Measurements from ENCODE around the gene DUS2.

Gene DUS2

DNA sequence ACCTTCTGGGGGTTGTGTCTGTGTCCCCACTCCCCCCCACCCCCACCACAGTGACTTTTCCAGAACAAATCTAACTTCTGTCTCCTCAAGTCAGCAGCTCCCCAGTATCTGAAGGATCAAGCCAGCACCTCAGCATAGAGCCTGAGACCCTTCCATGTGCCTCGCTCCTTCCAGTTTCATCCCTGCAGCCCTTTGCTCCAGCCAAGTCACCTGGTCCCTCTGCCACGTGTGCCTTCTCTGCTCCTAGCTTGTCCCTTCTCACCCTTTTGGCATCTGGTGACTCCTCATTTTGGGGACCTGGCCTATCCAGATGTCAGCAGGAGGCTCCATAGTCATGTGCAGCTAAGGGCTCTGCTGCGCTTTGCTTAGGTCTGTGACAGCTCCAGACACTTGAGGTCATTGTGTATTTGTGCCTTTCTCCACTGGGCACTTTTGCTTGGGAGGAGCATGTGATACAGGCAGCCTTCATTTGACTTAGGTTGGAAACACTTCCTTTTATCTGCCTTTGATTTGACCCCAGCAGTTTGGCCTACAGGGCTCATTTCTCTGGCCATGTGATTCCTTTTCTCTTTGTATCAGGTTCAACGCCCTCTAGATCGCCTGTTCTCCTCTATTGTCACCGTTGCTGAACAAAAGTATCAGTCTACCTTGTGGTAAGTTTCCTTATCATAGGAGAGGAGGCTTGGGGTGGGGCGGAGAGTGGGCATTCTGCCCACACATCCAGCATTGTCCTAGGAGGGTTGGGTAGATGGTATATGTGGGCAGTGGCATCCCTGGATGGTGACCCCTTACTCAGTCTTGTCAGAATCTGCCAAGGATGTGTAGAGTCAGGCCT lies 55.0 kb downstream of the DUS2 start:
- no peak for DNase-seq (ENCODE audit: low spot score)

DNA sequence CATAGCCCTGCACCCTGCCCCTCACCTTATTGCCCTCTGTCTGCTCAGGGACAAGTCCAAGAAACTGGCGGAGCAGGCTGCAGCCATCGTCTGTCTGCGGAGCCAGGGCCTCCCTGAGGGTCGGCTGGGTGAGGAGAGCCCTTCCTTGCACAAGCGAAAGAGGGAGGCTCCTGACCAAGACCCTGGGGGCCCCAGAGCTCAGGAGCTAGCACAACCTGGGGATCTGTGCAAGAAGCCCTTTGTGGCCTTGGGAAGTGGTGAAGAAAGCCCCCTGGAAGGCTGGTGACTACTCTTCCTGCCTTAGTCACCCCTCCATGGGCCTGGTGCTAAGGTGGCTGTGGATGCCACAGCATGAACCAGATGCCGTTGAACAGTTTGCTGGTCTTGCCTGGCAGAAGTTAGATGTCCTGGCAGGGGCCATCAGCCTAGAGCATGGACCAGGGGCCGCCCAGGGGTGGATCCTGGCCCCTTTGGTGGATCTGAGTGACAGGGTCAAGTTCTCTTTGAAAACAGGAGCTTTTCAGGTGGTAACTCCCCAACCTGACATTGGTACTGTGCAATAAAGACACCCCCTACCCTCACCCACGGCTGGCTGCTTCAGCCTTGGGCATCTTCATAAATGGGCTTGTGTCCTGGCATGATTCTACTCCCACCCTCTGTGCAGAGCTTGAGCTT lies 55.8 kb downstream of the DUS2 start:
- DNase-seq (ENCODE audit: low spot score) = no peak

DNA sequence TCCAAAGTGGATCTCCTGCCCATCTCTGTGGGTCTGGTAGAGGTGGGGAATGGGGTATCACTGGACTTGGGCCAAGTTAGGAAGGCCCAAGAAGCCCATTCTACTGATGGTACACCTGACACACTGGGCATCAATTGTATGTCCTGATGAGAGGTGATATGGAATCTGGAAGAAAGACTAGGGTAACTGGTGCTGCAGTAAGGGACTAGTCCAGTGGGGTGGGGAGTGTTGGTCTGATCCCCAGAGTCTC lies 56.2 kb downstream of the DUS2 start:
- no peak for DNase-seq (ENCODE audit: low spot score)

DNA sequence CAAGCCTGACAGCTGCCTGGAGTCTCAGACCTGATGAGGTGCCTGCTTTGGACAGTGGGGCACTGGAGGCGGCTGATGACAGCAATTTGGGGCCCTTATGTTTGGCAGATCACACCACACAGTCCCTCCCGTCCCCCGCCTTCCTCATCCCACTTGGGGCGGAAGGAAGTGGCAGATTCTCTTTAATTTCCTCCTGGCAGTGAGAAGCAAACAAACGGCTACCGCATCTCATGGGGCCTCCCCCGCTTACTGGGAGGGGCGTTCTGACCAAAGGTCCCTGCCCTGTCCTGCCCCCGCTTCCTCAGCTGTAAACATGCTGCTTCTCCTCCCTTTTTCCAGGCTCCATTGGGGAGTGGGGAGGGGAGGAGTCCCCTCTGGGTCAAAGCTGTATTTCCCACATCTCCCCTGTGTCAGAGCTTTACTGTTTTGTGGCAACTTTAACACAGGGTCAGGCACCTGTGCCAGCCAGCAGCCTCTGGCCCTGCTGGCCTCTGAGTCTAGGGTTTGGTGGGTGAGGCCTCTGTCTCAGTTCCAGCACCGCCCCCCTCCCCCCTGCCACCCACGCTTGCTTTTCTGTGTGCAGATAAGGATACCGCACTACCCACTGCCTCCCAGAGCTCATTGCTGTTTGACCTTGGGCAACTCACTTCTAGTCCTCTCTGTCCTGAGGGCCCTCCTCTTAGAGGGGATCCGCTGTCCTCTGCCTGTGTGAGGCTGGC lies 56.7 kb downstream of the DUS2 start:
- no peak for DNase-seq (ENCODE audit: low spot score)

DNA sequence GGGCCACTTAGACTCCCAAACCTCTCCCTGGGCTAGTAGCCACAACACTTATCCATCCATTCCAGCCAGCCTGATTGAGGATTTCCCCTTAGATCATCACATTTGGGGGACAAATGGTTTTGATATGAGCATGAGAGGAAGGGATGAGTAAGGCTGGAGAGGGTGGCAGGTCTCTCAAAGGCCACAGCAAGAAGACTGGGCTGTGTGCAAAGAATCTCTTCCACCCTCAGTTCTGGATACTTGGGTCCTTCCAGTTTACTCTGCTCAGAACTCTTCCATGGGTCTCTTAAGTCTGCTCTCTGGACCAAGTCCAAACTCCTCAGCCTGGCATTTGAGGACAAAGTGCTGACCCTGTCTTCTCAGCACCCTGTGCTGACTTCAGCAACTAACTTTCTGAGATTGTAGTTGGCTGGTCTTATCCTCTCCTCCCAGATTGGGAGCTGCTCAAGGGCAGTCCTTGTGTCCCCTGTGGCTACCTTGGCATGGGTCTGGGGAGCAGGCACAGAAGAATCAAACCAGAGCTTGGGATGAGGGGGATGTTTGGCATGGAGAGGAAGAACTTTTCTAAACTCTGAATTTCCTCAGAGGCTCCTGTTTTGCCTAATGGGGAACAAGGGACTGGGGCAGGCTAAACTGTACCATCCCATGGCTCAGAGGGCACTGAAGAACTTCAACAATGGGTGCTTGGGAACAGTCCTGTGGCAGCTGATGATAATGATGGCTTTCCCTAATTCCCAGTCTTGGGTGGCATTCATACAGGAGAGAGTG lies 59.0 kb downstream of the DUS2 start:
- DNase-seq (ENCODE audit: low spot score) = no peak

DNA sequence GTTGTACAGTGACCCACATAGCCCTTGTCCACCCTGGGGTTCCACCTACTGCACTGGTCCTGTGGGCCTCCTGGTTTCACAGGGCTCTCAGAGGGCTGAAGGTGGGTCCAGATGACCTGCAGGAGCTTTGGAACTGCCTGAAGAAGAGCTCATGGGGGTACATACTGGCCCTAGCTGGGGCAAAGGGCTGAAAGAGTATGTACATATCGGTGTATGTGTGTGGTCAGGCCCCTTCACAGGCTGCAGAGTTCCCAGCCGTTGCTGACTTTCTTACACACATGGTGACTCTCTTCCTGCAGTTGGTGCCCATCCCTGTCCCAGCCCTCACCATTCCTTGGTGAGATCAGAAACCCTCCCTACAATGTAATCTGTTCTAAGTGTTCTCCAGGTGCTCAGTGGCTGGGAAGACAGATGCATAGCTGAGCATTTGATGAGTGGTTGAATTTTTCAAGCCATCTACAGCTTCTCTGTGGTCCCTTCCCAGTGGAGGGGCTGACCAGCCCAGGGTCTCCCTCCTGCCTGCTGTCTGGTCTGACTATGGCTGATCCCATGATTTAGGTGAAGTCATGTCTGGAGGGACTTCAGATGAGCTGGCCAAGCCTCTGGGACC lies 59.6 kb downstream of the DUS2 start:
- DNase-seq (ENCODE audit: low spot score) = no peak

DNA sequence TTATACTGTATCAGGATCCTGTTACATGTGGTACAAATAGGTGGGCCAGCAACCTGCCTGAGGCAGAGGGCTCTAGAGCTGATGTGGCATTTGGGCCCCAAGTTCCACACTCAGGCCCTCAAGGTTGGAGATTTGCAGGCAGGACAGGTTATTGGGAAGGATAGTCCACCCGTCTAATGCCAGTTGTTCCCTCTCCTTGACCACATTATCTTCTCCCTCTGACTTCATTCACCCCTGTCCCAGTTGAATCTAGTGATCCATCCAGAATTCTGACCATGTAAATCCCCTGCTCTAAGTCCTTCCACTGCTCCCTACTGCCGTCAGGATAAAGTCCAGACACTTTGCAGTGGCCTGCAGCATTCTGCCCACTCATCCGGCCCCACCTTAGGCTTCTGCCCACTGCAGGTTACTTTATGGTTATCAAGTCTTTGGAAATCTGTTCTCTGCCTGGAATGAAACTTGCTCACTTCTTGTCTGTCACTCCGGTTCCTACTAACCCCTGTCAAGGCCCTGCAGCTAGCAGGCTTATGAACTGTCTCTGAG lies 60.2 kb downstream of the DUS2 start:
- no peak for DNase-seq (ENCODE audit: low spot score)

DNA sequence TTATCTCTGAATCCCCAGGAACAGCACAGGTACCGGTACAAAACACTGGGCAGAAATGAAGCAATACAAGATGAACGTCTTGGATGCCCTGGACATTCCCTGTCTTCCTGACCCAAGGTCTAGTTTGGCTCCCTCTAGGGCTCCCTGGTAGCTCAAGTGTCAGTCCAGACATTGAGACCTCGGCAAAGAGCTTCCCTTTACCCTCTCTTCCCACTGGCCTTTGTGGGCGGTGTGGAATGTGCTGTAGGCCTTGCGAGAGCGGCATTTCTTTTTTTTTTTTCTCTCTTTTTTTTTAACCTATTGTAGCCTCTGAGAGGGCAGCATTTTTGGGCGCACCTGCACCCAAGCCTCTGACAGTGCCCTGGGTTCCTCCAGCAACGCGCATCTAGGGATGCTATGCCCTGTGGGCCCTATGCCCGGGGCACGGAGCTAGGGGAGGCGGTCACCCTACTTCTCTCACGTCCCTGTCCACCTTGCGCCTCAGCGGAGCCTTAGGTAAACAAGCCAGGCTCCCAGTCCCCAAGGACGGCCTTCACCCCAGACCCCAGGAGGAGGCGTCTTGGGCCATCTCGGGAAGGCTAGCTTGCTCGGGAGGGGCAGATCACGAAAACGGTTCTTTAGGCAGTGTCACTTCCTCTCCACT lies 60.9 kb downstream of the DUS2 start:
- no peak for DNase-seq (ENCODE audit: low spot score)

DNA sequence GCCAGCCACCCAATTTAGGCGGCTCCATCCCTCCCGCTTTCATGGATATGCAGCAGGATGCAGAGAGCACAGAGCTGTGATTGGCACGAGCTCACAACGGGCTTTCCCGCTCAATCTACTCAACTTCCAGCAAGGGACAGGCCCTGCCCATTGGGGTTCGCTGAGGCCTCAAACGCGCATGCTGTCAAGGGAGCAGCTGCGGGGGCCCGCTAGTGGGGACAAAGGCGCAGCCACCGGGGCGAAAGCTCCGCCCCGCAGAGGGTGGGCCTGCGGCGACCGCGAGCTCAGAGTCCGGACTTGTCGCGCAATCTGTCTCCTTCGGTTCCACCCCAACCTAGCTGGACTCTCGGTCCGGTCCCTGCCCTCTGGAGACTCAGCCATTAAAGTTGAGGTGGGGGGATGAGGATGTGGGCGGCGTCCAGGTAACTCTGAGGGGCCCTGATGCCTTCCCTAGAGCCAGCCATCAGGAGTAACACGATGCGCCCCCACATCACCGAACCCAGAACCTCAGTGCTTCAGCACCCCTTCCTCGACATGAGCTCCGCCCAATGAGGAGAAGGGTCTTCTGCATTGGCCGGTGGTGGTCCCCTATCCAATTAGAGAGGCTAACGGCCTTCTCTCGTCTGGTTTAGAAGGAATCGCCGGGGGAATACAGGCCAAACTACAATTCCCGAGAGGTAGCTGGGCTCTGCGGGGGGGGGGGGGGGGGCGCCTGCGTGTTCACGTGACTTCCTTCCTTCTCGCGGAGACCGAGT lies 61.6 kb downstream of the DUS2 start:
- peak; percentile 95 for DNase-seq (ENCODE audit: low spot score)

DNA sequence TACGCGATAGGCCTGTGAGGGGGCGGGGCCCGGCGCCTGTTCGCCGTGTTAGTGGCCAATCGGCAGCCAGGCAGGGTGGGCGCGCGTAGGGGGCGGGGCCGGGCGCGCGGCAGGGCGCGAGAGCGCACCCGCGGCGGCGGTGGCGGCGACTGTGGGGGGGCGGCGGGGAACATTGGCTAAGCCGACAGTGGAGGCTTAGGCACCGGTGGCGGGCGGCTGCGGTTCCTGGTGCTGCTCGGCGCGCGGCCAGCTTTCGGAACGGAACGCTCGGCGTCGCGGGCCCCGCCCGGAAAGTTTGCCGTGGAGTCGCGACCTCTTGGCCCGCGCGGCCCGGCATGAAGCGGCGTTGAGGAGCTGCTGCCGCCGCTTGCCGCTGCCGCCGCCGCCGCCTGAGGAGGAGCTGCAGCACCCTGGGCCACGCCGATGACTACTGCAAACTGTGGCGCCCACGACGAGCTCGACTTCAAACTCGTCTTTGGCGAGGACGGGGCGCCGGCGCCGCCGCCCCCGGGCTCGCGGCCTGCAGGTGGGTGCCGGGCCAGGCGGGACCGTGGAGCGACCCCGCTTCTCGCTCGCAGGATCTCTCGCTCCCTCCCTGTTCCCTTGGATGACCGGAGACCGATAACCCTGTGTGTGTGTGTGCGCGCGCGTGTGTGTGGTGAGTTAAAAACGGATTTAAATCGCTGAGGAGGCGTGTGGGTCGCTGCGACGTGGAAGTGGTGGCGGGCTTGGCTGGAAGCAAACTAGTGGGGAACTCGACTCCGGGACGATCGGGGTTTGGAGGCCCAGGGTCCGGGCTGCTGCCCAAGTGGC lies 62.4 kb downstream of the DUS2 start, which contains the start of gene NFATC3:
NFATC3 (plus strand) TSS at position 112 of the 813 bp plus-strand sequence; CDS start at position 424, 312 bp downstream.
- DNase-seq (ENCODE audit: low spot score) = peak; percentile 98

DNA sequence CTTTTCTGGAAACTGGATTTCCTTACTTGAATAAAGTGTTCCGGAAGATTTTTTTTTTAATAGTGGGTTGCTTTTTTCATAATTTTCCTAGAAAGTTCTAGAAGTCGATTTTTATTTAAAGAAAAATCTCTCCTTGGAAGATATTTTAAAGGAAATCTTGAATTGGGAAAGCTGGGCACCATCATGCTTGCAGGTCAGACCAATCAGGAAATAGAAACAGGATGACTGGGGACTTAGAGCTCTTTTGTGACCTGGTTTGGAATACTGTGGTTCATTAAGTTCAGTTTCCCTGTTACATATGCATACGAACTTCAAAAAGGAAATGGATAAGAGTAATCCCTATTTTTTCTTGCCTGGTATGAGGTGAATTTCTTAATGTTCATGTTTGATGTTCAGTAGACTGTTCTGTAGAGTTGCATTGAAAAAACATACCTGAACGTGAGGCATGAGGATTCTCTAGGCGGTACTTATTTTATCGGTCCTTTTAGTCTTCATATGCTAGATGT lies 63.3 kb downstream of the DUS2 start:
- DNase-seq (ENCODE audit: low spot score) = peak; percentile 86

DNA sequence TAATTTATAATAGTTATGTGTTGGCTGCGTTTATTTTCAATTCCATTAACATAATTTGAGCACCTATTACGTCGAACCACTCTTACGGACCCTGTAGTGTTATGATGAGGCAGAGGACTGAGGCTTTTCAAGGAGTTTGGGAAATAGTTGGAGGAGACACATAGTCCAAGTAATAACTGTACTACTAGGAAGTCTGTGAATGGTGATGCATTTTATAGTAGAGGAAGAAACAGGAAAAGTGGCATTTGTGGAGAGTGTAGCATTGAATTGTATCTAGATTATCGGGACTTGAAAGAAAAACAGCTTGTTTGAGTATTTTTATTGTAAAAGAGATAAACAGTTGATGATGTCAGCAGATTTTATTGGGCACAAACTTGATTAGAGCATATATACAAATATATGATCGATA lies 63.8 kb downstream of the DUS2 start:
- peak; percentile 70 for DNase-seq (ENCODE audit: low spot score)

DNA sequence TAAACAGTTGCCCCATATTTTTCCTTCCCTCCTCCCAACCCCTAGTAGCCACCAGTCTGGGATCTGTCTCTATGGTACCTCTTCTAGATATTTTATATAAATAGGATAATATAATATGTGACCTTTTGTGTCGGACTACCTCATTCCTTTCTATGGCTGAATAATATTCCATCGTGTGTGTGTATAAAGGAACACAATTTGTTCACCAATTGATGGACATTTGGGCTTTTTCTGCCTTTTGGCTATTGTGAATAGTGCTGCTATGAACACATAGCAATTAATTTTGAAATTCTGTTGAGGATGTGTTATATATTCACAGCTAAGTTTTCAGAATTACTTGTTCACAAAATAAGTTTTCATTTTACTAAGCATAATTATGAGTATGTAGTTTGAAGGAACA lies 64.6 kb downstream of the DUS2 start:
- no peak for DNase-seq (ENCODE audit: low spot score)

DNA sequence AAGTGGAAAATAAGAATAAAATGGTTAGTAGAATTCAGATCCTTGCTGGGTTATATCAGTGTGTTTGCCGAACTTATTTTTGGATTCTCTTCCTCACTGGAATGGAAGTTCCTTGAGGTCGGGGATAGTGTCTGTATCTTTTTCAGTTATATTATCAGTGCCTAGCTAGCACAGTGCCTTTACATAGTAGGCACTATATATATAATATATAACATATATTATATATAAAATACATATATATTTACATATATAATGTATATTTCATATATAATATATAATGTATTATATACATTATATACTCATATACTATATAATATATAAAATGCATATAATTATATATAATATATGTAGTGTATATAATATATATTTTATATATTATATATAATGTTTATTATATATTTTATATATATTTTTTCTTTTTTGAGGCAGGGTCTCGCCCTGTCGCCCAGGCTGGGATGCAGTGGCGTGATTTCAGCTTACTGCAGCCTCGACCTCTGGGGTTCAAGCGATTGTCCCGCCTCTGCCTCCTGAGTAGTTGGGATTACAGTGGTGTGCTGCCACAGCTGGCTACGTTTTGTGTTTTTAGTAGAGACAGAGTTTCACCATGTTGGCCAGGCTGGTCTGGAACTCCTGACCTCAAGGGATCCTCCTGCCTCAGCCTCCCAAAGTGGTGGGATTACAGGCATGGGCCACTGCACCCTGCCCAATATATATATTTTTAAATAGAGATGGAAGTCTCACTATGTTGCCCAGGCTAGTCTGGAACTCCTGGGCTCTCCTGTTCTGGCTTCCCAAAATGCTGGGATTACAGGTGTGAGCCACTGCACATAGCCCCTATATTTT lies 65.3 kb downstream of the DUS2 start:
- no peak for DNase-seq (ENCODE audit: low spot score)

DNA sequence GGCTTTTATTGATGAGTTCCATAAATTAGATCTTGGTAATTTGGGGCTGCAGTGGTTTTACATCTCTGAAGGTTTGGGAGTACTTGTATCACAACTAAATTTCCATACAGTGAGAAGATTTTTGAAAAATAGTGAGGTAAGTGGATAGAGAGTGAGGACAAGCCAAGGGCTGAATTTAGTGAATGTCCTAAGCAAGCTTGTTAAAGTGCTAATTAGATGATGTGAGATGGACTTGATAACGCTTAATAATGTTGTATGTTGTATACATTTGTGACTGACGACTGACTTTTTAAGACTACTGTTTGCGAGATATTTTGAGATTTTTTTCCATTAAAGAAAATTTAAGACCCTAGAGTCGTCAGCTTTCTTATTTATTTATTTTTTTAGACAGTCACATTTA lies 66.0 kb downstream of the DUS2 start:
- DNase-seq (ENCODE audit: low spot score) = no peak

DNA sequence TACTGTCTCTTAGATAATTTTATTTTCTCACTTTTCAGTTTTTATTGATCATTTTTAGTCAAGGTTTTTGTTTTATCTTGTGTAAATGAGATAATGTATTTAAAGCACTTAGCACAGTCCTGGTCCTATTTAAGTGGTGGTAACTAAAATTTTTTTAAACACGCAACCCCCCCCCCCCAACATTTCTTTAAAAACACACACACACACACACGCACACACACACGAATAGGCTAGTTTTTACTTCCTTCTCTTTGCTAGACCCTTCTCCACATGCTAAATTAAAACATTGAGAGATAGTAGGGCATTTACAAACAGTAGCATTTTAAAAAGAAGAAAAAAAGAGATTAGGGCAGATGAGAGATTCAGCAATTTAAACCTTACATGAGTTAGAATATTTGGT lies 67.0 kb downstream of the DUS2 start:
- DNase-seq (ENCODE audit: low spot score) = no peak

DNA sequence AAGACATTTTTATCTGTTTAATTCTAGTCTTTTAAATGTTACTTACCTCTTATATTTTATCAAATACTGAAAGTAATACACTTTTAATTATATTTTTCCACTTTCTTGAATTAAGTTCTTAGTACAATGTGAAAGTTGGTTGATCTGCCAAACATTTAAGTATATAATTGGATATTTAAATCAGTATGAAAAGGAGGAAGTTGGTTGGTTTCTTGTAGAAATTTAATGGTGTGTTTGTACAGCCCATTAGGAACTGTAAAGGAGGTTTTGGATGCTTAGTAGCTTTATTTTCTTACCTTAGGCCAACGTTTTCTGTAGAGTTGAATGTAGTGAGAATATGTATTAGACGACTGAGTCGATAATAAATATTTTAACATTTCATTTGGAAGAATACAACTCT lies 67.4 kb downstream of the DUS2 start:
- no peak for DNase-seq (ENCODE audit: low spot score)

Measured in RKO (cell line).